Ovary (tissue), 3 donors: ENCODE results near the gene PPT1.

ENCODE experiments used
- CTCF ChIP-seq, 3 donors: fragments of 450-650 bp in 2 of 3; fragments of 200-600 bp in 1 of 3; IDR thresholded peaks; one replicate each; pipeline versions ENCODE4 v1.5.1 to v1.8.0; 2016 to 2022; ENCODE audit warnings: antibody characterized with exemption in 3 of 3, mild to moderate bottlenecking in 1 of 3
- EP300 ChIP-seq: sonication (generic); formaldehyde crosslinking; IDR thresholded peaks from one replicate; pipeline ENCODE4 v1.6.1; 2017; ENCODE audit warnings: antibody characterized with exemption
- POLR2A ChIP-seq: fragments of 450-650 bp; IDR thresholded peaks from one replicate; pipeline ENCODE4 v1.6.1; 2017; ENCODE audit warnings: antibody characterized with exemption, mild to moderate bottlenecking, moderate library complexity
- donor health status: DM: no; HTN: no; CAD: no.

GRCh38 chr1:40044110-40044509 is 52.9 kb downstream of the PPT1 start:
- TF ChIP-seq CTCF (IDR thresholded peaks at IDR 0.05) (no peak), EP300 (no peak), POLR2A (no peak)
